Stomach (tissue), 4 donors: ENCODE data around the gene ETHE1.

ENCODE experiments used
- EP300 ChIP-seq: sonication (generic); formaldehyde crosslinking; IDR thresholded peaks from one replicate; pipeline ENCODE4 v1.6.1; 2017; ENCODE audit warnings: antibody characterized with exemption
- POLR2A ChIP-seq, 4 donors: fragments of 450-650 bp; IDR thresholded peaks; one replicate each; pipeline ENCODE4 v1.6.1; 2016; ENCODE audit warnings: antibody characterized with exemption in 4 of 4, control low read depth in 2 of 4, mild to moderate bottlenecking in 1 of 4, moderate library complexity in 1 of 4

GRCh38 chr19:43546581-43546980 is 19.6 kb upstream of the ETHE1 start:
- TF ChIP-seq EP300, result no peak
- no peak for TF ChIP-seq POLR2A (IDR thresholded peaks at IDR 0.05)
